ENCODE measurements around the gene C1QL4. TPM values are rescaled to one million over a fixed set of nuclear protein-coding genes. Genes with fewer than 3 reads are reported as not detected.
A peak's percentile ranks its signal among the peaks of the same experiment; 100 is the strongest.

Gene C1QL4
- total RNA-seq, 1 donor, result 0.18 TPM

- H3K4me3 ChIP-seq (ENCODE audit: low read depth, low read length), result no peak overlapping the region
- no peak for TF ChIP-seq CTCF (IDR thresholded peaks at IDR 0.05; ENCODE audit: insufficient read depth, low read length)
- no peak for DNase-seq (ENCODE audit: low read depth)
Measured at GRCh38 chr12:49349266-49349665, 12.3 kb upstream of the C1QL4 start.

GRCh38 chr12:49348781-49349180, 11.8 kb upstream of the C1QL4 start:
- TF ChIP-seq CTCF (IDR thresholded peaks at IDR 0.05; ENCODE audit: insufficient read depth, low read length), result no peak
- DNase-seq (ENCODE audit: low read depth), result no peak
- no peak overlapping the region for H3K4me3 ChIP-seq (ENCODE audit: low read depth, low read length)

GRCh38 chr12:49347311-49348193, 10.6 kb upstream of the C1QL4 start:
- peak; percentile 83 for TF ChIP-seq CTCF (IDR thresholded peaks at IDR 0.05; ENCODE audit: insufficient read depth, low read length)
- H3K4me3 ChIP-seq (ENCODE audit: low read depth, low read length), result peak overlapping the region; percentile 39
- DNase-seq (ENCODE audit: low read depth), result peak; percentile 70

- peak within 1 kb of the TSS; percentile 39 for H3K4me3 ChIP-seq (ENCODE audit: low read depth, low read length)
- no peak for DNase-seq (ENCODE audit: low read depth)
- no peak for TF ChIP-seq CTCF (IDR thresholded peaks at IDR 0.05; ENCODE audit: insufficient read depth, low read length)
Measured at GRCh38 chr12:49346659-49347310, 9.8 kb upstream of the C1QL4 start, which contains the start of gene DNAJC22. Gene DNAJC22, plus strand, starts transcription at chr12:49346888. Its CDS starts 1,985 bp downstream, at chr12:49348873.

GRCh38 chr12:49345825-49346658, 9.1 kb upstream of the C1QL4 start:
- no peak for DNase-seq (ENCODE audit: low read depth)
- TF ChIP-seq CTCF (IDR thresholded peaks at IDR 0.05; ENCODE audit: insufficient read depth, low read length), result no peak

GRCh38 chr12:49345051-49345824, 8.2 kb upstream of the C1QL4 start:
- peak overlapping the region; percentile 57 for H3K4me3 ChIP-seq (ENCODE audit: low read depth, low read length)
- DNase-seq (ENCODE audit: low read depth), result no peak
- TF ChIP-seq CTCF (IDR thresholded peaks at IDR 0.05; ENCODE audit: insufficient read depth, low read length), result no peak

More at GRCh38 chr12:49345825-49346658, 9.1 kb upstream of the C1QL4 start:
- H3K4me3 ChIP-seq (ENCODE audit: low read depth, low read length), result no peak overlapping the region
